Activated CD8-positive, alpha-beta T cell treated with anti-CD3 and anti-CD28 coated beads for 36 hours (primary cell): ENCODE data around the gene TRMT61A. TPM values are rescaled to one million over a fixed set of nuclear protein-coding genes. Genes with fewer than 3 reads are reported as not detected.
"Not testable (repeated sequence)": the region's sequence is repeated elsewhere in the genome, so short reads cannot be mapped to it uniquely, and the experiment has no call there.

ENCODE experiments used
- ATAC-seq: fragments of 200-7000 bp; cut with Tn5 transposase; one replicate; pipeline ENCODE4 v1.10.0; 2021; ENCODE audit warnings: mild to moderate bottlenecking, moderate library complexity
- CTCF ChIA-PET: fragments of 350-600 bp; sonication (Branson Sonifier 250); formaldehyde crosslinking; loops from one replicate; lab custom pipeline; 2021; ENCODE audit warnings: antibody characterized with exemption; lab: Charles Lee
- POLR2A ChIA-PET: fragments of 350-600 bp; sonication (Branson Sonifier 250); formaldehyde crosslinking; loops from one replicate; lab custom pipeline; 2021; ENCODE audit warnings: antibody characterized with exemption; lab: Charles Lee
- DNase-seq: peaks from one replicate; pipeline ENCODE4 v3.0.0-alpha.2; 2020
- H3K27ac Mint-ChIP-seq: one replicate; pipeline ENCODE4 v1.8.0; 2021; ENCODE audit warnings: mild to moderate bottlenecking, mixed read lengths
- H3K27me3 Mint-ChIP-seq: one replicate; pipeline ENCODE4 v1.8.0; 2021; ENCODE audit warnings: mixed read lengths
- H3K36me3 Mint-ChIP-seq: one replicate; pipeline ENCODE4 v1.8.0; 2021; ENCODE audit warnings: low read depth, mixed read lengths
- H3K4me1 Mint-ChIP-seq: one replicate; pipeline ENCODE4 v1.8.0; 2021; ENCODE audit warnings: low read depth, mixed read lengths
- H3K4me3 Mint-ChIP-seq: one replicate; pipeline ENCODE4 v1.8.0; 2021; ENCODE audit warnings: mild to moderate bottlenecking, moderate library complexity, mixed read lengths
- H3K9me3 Mint-ChIP-seq: one replicate; pipeline ENCODE4 v1.8.0; 2021; ENCODE audit warnings: mixed read lengths
- CTCF ChIP-seq: fragments of 200-600 bp; IDR thresholded peaks from one replicate; pipeline ENCODE4 v1.8.0; 2022; ENCODE audit warnings: antibody characterized with exemption, mild to moderate bottlenecking
- intact Hi-C: fragments of 100-400 bp; cut with micrococcal nuclease; formaldehyde crosslinking; loops from one replicate; pipeline ENCODE4 v1.10.0; 2022
- total RNA-seq, 2 experiments: library from RNA; stranded (reverse); gene quantifications; one replicate each; pipeline ENCODE4 v1.2.3, GENCODE V29; 2021

The TRMT61A gene
- total RNA-seq, 2 experiments from 2014 or later, result 9.9 TPM

DNA sequence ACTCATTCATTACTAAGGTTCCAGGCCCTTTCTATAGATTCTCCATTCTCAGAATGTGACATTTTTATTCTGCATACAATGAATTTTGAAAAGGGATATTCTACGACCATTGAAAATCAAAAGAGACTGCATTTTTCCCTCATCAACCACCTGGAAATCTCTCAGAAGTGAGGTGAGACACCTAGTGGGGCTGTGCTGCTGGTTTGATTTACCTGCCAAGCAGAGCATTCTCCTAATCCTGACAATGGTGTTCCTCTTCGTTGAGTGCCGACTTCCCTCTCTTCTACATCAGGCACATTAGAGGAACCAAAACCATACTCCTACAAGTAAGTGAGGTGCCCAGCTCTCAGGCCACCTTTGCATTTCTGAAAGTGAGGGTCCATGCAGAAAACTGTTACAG, 21.2 kb upstream of the TRMT61A start:
- ChIA-PET POLR2A (no interaction called here), CTCF (interaction anchor here (3.6 kb wide), 1 partner anchor 11 kb away, joined by 17 read pairs; no protein-coding TSS in a partner anchor)
- no peak for TF ChIP-seq CTCF

GRCh38 chr14:103508521-103509329, 20.3 kb upstream of the TRMT61A start:
- ATAC-seq (no peak), DNase-seq (no peak)
- no peak for TF ChIP-seq CTCF
- H3K27ac Mint-ChIP-seq, result no peak overlapping the region
- ChIA-PET CTCF (interaction anchor here (3.6 kb wide), 1 partner anchor 10 kb away, joined by 17 read pairs; no protein-coding TSS in a partner anchor), POLR2A (interaction anchor here (1.0 to 1.3 kb wide), 2 partner anchors 10 to 22 kb away, joined by 3 read pairs; no protein-coding TSS in a partner anchor)
- intact Hi-C loops, result no loop called here
- H3K27me3 Mint-ChIP-seq, result no peaks in the 10 kb centered on the region
- no peaks in the 10 kb centered on the region for H3K9me3 Mint-ChIP-seq
- peaks cover 12% of the 10 kb centered on the region for H3K36me3 Mint-ChIP-seq
- no peak overlapping the region for H3K4me3 Mint-ChIP-seq
- no peaks in the 10 kb centered on the region for H3K4me1 Mint-ChIP-seq

More for the DNA sequence above, 21.2 kb upstream of the TRMT61A start:
- Mint-ChIP-seq H3K9me3 (no peaks in the 10 kb centered on the region), H3K27ac (no peak overlapping the region), H3K4me1 (no peaks in the 10 kb centered on the region), H3K27me3 (no peaks in the 10 kb centered on the region), H3K4me3 (no peak overlapping the region), H3K36me3 (peaks cover 17% of the 10 kb centered on the region)
- no peak for ATAC-seq
- no peak for DNase-seq
- intact Hi-C loops, result no loop called here

DNA sequence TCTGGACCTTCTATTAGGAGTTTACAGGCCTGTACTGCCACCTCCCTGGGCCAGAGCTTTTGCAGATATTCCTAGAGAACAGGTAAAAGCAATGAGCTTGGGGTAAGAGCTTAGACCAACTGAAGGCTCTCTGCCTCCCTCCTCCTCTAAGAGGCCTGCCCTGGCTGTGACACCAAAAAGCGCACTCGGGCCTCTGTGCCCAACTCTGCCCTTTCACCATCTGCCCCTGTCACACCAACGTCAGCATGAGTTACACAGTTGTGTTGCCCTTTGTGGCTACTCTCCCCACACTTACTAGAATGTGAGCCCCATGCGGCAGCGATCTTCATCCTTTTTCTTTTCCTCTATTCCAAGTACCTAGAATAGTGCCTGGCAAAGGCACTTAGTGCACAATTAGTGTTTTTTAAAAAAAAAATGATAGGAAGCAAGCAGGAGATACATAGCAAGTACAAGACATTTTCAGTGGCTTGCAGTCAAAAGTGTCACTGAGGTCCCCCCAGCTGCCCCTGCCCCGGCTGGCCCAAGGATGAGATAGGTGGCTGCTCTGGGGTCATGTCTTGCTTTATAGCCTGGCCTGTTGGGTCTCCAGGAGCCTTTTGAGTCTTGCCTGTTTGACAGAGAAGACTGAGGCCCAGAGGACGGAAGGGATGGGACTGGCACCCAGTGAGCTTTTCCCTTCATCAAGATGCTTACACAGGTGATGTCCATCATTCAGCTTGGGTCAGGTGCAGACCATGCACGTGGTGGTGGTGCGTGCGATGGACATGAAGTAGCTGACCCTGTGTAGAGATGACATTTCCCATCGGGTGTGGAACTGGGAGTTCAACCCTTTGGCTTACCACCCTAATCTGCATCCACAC, 18.9 kb upstream of the TRMT61A start:
- intact Hi-C loops, result no loop called here
- H3K27me3 Mint-ChIP-seq, result no peaks in the 10 kb centered on the region
- DNase-seq (no peak), ATAC-seq (no peak)
- CTCF ChIA-PET, result interaction anchor here (1.6 to 3.6 kb wide), 2 partner anchors 9 to 10 kb away, joined by 4 to 17 read pairs; no protein-coding TSS in a partner anchor
- no peak overlapping the region for H3K27ac Mint-ChIP-seq
- POLR2A ChIA-PET, result interaction anchor here (0.7 to 1.6 kb wide), 4 partner anchors 13 to 151 kb away, joined by 3 read pairs; partner anchors contain the start of gene CKB
- TF ChIP-seq CTCF, result no peak
- no peak overlapping the region for H3K4me3 Mint-ChIP-seq
- no peaks in the 10 kb centered on the region for H3K9me3 Mint-ChIP-seq
- H3K4me1 Mint-ChIP-seq, result no peaks in the 10 kb centered on the region
- peaks cover 6% of the 10 kb centered on the region for H3K36me3 Mint-ChIP-seq

GRCh38 chr14:103510724-103511693, 18.0 kb upstream of the TRMT61A start:
- H3K36me3 Mint-ChIP-seq, result peaks cover 2% of the 10 kb centered on the region
- H3K4me3 Mint-ChIP-seq, result no peak overlapping the region
- DNase-seq (no peak), ATAC-seq (no peak)
- no peaks in the 10 kb centered on the region for H3K9me3 Mint-ChIP-seq
- ChIA-PET POLR2A (interaction anchor here (0.7 to 1.6 kb wide), 4 partner anchors 12 to 150 kb away, joined by 3 read pairs; partner anchors contain the start of gene CKB), CTCF (interaction anchor here (1.6 to 3.6 kb wide), 2 partner anchors 8 to 11 kb away, joined by 4 to 17 read pairs; no protein-coding TSS in a partner anchor)
- no peak for TF ChIP-seq CTCF
- H3K27ac Mint-ChIP-seq, result no peak overlapping the region
- H3K27me3 Mint-ChIP-seq, result no peaks in the 10 kb centered on the region
- no peaks in the 10 kb centered on the region for H3K4me1 Mint-ChIP-seq
- intact Hi-C loops, result no loop called here

- intact Hi-C loops, H3K4me1 Mint-ChIP-seq, H3K4me3 Mint-ChIP-seq, CTCF ChIA-PET, POLR2A ChIA-PET, DNase-seq, H3K27me3 Mint-ChIP-seq, H3K9me3 Mint-ChIP-seq, ATAC-seq, H3K36me3 Mint-ChIP-seq, H3K27ac Mint-ChIP-seq: not testable (repeated sequence)
These were observed 16.8 kb upstream of the TRMT61A start for GRCh38 chr14:103512180-103512579.
